AG04450 (cell line): ENCODE results near the gene TMEM255B. TPM values are rescaled to one million over a fixed set of nuclear protein-coding genes. Genes with fewer than 3 reads are reported as not detected.

Experiments
- CTCF ChIA-PET: fragments of 300-600, 350-600 bp; formaldehyde crosslinking; extraction: SDS; loops from one replicate; lab custom pipeline; 2022; ENCODE audit warnings: antibody characterized with exemption, inconsistent platforms; lab: Charles Lee
- POLR2A ChIA-PET: fragments of 350-600 bp; formaldehyde crosslinking; extraction: SDS; loops from one replicate; lab custom pipeline; 2021; ENCODE audit warnings: antibody characterized with exemption, inconsistent platforms; lab: Yijun Ruan, JAX
- DNase-seq: peaks from one replicate; pipeline ENCODE4 v3.0.0-alpha.2; 2011; ENCODE audit warnings: low read depth, low spot score
- H3K27ac ChIP-seq: one replicate; pipeline ENCODE4 v1.5.1; 2012; ENCODE audit warnings: low read depth, low read length, control low read depth
- H3K27me3 ChIP-seq: one replicate; pipeline ENCODE4 v1.6.0; 2012; ENCODE audit warnings: low read length; ENCODE audit not compliant: control insufficient read depth, insufficient read depth
- H3K4me3 ChIP-seq: 2 replicates; pipeline ENCODE4 v1.5.1; 2011; ENCODE audit warnings: mild to moderate bottlenecking, low read depth, low read length, control low read depth
- H3K9me3 ChIP-seq: 2 replicates; pipeline ENCODE4 v1.5.1; 2012; ENCODE audit warnings: low read length; ENCODE audit not compliant: control insufficient read depth, insufficient read depth
- polyA plus RNA-seq: library from polyadenylated mRNA; depleted of rRNA; stranded (reverse); fragments of >200 nt; gene quantifications from 2 replicates; pipeline ENCODE4 v1.2.3, GENCODE V29; 2011
- TF ChIP-seq, protein P1 (sequence below): IDR thresholded peaks from 2 replicates; pipeline ENCODE4 v1.5.1; 2011; ENCODE audit warnings: low read depth, low read length, control low read depth, inconsistent platforms

The TMEM255B gene
- polyA plus RNA-seq, 1 experiment = 4.1 TPM

GRCh38 chr13:113735194-113735593, 23.8 kb upstream of the TMEM255B start:
- H3K27me3 ChIP-seq = peaks cover 27% of the 10 kb centered on the region
- TF ChIP-seq, protein P1, sequence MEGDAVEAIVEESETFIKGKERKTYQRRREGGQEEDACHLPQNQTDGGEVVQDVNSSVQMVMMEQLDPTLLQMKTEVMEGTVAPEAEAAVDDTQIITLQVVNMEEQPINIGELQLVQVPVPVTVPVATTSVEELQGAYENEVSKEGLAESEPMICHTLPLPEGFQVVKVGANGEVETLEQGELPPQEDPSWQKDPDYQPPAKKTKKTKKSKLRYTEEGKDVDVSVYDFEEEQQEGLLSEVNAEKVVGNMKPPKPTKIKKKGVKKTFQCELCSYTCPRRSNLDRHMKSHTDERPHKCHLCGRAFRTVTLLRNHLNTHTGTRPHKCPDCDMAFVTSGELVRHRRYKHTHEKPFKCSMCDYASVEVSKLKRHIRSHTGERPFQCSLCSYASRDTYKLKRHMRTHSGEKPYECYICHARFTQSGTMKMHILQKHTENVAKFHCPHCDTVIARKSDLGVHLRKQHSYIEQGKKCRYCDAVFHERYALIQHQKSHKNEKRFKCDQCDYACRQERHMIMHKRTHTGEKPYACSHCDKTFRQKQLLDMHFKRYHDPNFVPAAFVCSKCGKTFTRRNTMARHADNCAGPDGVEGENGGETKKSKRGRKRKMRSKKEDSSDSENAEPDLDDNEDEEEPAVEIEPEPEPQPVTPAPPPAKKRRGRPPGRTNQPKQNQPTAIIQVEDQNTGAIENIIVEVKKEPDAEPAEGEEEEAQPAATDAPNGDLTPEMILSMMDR = no peak
- ChIA-PET POLR2A (no interaction called here), CTCF (no interaction called here)
- no peak overlapping the region for H3K27ac ChIP-seq
- no peak overlapping the region for H3K4me3 ChIP-seq
- peaks cover 40% of the 10 kb centered on the region for H3K9me3 ChIP-seq
- DNase-seq = no peak

DNA sequence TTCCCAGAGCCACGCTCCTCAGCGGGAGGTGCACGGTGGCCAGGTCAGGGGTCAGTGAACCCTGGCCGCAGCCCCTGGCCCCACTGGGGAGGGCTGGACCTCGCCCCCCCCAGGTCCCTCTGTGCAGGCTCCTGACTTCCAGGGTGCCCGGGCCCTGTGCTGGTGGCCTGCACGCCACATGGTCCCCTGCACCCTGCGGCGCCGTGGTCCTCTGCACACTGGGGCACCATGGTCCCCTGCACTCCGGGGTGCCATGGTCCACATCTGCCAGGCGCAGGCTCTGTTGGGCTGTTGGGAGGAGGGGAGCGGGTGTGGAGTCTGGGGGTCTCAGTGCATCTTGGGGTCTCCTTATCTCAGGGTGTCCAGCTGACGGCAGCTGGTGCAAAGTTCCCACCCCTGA, 23.3 kb upstream of the TMEM255B start:
- ChIA-PET POLR2A (no interaction called here), CTCF (no interaction called here)
- TF ChIP-seq, protein P1 = no peak
- no peak overlapping the region for H3K27ac ChIP-seq
- no peak overlapping the region for H3K4me3 ChIP-seq
- DNase-seq = no peak
- peaks cover 40% of the 10 kb centered on the region for H3K9me3 ChIP-seq
- H3K27me3 ChIP-seq = peaks cover 25% of the 10 kb centered on the region

- no peak for DNase-seq
- Histone ChIP-seq H3K27me3 (peaks cover 20% of the 10 kb centered on the region), H3K9me3 (peaks cover 40% of the 10 kb centered on the region), H3K4me3 (no peak overlapping the region), H3K27ac (no peak overlapping the region)
- ChIA-PET CTCF (no interaction called here), POLR2A (no interaction called here)
- TF ChIP-seq, protein P1 = no peak
These were observed 22.7 kb upstream of the TMEM255B start for GRCh38 chr13:113736258-113736731.

- DNase-seq = no peak
- Histone ChIP-seq H3K27ac (no peak overlapping the region), H3K27me3 (peaks cover 17% of the 10 kb centered on the region), H3K4me3 (no peak overlapping the region), H3K9me3 (peaks cover 31% of the 10 kb centered on the region)
- POLR2A ChIA-PET = no interaction called here
- TF ChIP-seq, protein P1 = no peak
- CTCF ChIA-PET = interaction anchor here (0.6 kb wide), 1 partner anchor 13 kb away, joined by 3 read pairs; no protein-coding TSS in a partner anchor
These were observed 21.2 kb upstream of the TMEM255B start for GRCh38 chr13:113737803-113738202.

DNA sequence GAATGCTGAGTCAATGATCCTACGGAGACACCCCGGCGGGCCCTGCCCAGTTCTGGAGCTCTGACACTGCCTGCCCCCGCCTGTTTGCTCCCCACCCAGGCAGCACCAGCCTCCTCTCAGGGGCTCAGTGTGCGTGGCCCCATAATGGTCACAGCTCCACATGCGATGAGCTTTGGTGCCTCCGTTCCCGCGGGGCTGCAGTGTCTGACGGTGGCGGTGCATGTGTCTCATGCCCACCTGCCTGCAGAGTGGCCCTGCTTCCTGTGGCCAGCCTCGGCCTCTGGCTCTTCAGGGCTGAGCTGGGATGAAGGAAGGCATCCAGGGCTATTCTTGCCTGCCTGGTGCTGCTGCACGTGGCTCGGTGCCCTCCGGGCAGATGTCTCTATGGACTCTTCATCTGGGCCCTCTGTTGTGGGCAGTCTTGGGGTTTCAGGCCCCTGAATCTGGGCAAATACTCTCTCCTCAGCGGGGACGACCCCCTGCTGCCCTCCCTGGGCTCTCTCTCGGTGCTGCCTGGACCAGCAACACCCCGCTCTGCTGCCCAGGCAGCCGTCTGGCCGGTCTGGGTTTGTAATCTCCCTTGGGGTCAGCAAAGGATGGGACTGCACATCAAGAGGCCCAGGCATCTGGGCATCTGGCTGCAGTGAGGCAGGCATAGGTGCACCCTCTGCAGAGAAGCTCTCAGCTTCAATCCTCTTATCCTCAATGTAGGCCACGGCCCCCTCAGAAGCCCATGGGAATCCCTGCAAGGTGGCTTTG, 19.3 kb upstream of the TMEM255B start:
- POLR2A ChIA-PET = no interaction called here
- Histone ChIP-seq H3K4me3 (no peak overlapping the region), H3K27ac (no peak overlapping the region), H3K9me3 (peaks cover 12% of the 10 kb centered on the region; the same call in 1 of the 2 replicates), H3K27me3 (peaks cover 18% of the 10 kb centered on the region)
- CTCF ChIA-PET = no interaction called here
- no peak for DNase-seq
- TF ChIP-seq, protein P1 = no peak
